ENCODE data around the gene ATOH8. TPM values are rescaled to one million over a fixed set of nuclear protein-coding genes. Genes with fewer than 3 reads are reported as not detected.

Gene ATOH8
- total and polyA plus RNA-seq, 2 donors (not counting 1 experiment from before 2014, with no cell fraction given) = not detected

DNA sequence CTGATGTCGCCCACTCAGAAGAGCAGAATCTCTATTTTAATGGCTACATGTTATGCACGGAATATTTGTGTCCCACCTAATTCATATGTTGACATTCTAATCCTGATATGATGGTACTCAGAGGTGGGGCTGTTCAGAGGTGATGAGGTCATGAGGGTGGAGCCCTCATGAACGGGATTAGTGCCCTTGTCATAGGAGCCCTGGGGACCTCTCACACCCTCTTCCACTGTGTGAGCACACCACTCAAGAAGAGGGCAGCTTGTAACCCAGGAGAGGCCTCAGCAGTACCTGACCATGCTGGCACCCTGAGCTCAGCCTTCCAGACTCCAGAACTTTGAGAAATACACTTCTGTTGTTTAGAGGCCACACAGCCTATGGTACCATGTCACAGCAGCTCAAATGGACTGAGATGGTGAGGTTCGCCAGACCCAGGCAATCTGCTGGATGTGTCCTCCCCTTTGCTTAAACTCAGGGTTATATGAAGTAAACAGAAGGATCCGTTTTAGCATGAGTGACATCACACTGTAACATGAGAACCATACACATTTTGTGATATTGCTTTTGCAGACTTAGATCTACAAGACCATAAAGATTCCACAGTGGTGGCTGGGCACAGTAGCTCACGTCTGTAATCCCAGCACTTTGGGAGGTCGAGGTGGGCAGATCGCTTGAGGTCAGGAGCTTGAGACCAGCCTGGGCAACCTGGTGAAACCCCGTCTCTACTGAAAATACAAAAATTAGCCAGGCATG lies 48.7 kb downstream of the ATOH8 start:
- no peak overlapping the region for H3K4me3 Mint-ChIP-seq
- H2AFZ ChIP-seq (ENCODE audit: insufficient read depth, low read depth, low read length, poor library complexity, severe bottlenecking) = no peak overlapping the region
- intact Hi-C loops (cut with micrococcal nuclease) = no loop called here
- no peaks in the 10 kb centered on the region for H3K79me2 ChIP-seq (ENCODE audit: control insufficient read depth, insufficient read depth, low read length)
- ChIA-PET CTCF (interaction anchor here (1.4 to 2.6 kb wide), 2 partner anchors 14 to 74 kb away, joined by 7 to 10 read pairs; no protein-coding TSS in a partner anchor), POLR2A (interaction anchor here (0.9 kb wide), 1 partner anchor 8 kb away, joined by 3 read pairs; no protein-coding TSS in a partner anchor)
- no peak overlapping the region for H3K27ac ChIP-seq (ENCODE audit: low read length in 2 of 2)
- peaks cover 2% of the 10 kb centered on the region for H3K9me3 Mint-ChIP-seq (ENCODE audit: insufficient read depth)
- ATAC-seq (ENCODE audit: low read depth) (no peak), DNase-seq (no peak)
- H3K4me3 ChIP-seq (ENCODE audit: control extremely low read depth in 1 of 5, extremely low read depth in 1 of 5, insufficient read depth in 1 of 5, low read depth in 2 of 5, low read length in 4 of 5) = no peak overlapping the region
- TF ChIP-seq, protein P1, sequence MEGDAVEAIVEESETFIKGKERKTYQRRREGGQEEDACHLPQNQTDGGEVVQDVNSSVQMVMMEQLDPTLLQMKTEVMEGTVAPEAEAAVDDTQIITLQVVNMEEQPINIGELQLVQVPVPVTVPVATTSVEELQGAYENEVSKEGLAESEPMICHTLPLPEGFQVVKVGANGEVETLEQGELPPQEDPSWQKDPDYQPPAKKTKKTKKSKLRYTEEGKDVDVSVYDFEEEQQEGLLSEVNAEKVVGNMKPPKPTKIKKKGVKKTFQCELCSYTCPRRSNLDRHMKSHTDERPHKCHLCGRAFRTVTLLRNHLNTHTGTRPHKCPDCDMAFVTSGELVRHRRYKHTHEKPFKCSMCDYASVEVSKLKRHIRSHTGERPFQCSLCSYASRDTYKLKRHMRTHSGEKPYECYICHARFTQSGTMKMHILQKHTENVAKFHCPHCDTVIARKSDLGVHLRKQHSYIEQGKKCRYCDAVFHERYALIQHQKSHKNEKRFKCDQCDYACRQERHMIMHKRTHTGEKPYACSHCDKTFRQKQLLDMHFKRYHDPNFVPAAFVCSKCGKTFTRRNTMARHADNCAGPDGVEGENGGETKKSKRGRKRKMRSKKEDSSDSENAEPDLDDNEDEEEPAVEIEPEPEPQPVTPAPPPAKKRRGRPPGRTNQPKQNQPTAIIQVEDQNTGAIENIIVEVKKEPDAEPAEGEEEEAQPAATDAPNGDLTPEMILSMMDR (IDR thresholded peaks at IDR 0.05) = no peak
- TF ChIP-seq EZH2 (IDR thresholded peaks at IDR 0.05; ENCODE audit: borderline replicate concordance, insufficient read depth, low read depth, low read length, poor library complexity, severe bottlenecking) = no peak
- no peak overlapping the region for H3K4me2 ChIP-seq (replicated peaks; ENCODE audit: low read depth, low read length, poor library complexity, severe bottlenecking)
- peaks cover 0 to 17% (median 8%) of the 10 kb centered on the region in 3 donors for H3K9me3 ChIP-seq (ENCODE audit: control extremely low read depth in 1 of 3, control insufficient read depth in 2 of 3, insufficient read depth in 1 of 3, low read length in 2 of 3)
- H3K4me1 Mint-ChIP-seq = peaks cover 6% of the 10 kb centered on the region
- H3K4me1 ChIP-seq (ENCODE audit: control insufficient read depth in 2 of 2, insufficient read depth in 2 of 2, low read length in 2 of 2) = no peaks in the 10 kb centered on the region
- H4K20me1 ChIP-seq (ENCODE audit: control insufficient read depth, insufficient read depth, low read length, poor library complexity, severe bottlenecking) = no peaks in the 10 kb centered on the region
- H3K9ac ChIP-seq (ENCODE audit: low read length) = no peak overlapping the region
- H3K27me3 ChIP-seq (replicated peaks in 1 of 4; ENCODE audit: control extremely low read depth in 1 of 4, control insufficient read depth in 3 of 4, insufficient read depth in 4 of 4, low read length in 3 of 4) = peaks cover 0 to 24% (median 6%) of the 10 kb centered on the region in 4 experiments
- H3K27me3 Mint-ChIP-seq = peaks cover 31% of the 10 kb centered on the region
- H3K27ac Mint-ChIP-seq = no peak overlapping the region
- no peaks in the 10 kb centered on the region for H3K36me3 ChIP-seq (replicated peaks in 1 of 2; ENCODE audit: control extremely low read depth in 1 of 2, control insufficient read depth in 1 of 2, extremely low read depth in 1 of 2, insufficient read depth in 2 of 2, low read length in 1 of 2)
- WGBS (ENCODE audit: insufficient coverage) = 81% methylated on average over 4 of the region's 9 CpGs
